Caco-2 (cell line): ENCODE data around the gene MCM3AP. TPM values are rescaled to one million over a fixed set of nuclear protein-coding genes. Genes with fewer than 3 reads are reported as not detected.

ENCODE experiments used
- BruUV-seq: library from RNA; stranded (reverse); fragments of 400-500 nt; replicated peaks from 2 replicates; lab custom pipeline; 2021; lab: Mats Ljungman, UMichigan
- CTCF ChIA-PET: fragments of 300-600 bp; sonication (Branson Sonifier 250); formaldehyde crosslinking; loops from one replicate; lab custom pipeline; 2022; ENCODE audit warnings: antibody characterized with exemption; lab: Charles Lee
- POLR2A ChIA-PET: fragments of 300-600 bp; sonication (Branson Sonifier 250); formaldehyde crosslinking; loops from one replicate; lab custom pipeline; 2022; ENCODE audit warnings: antibody characterized with exemption; lab: Charles Lee
- DNase-seq, 2 experiments: peaks; one replicate each; pipeline versions ENCODE4 v3.0.0 to v3.0.0-alpha.2; 2020 to 2022
- H3K27me3 ChIP-seq: replicated peaks from 2 replicates; pipeline ENCODE4 v1.6.0; 2011; ENCODE audit warnings: low read length; ENCODE audit not compliant: control insufficient read depth, insufficient read depth
- H3K36me3 ChIP-seq: 2 replicates; pipeline ENCODE4 v1.5.1; 2011; ENCODE audit warnings: low read length; ENCODE audit not compliant: control insufficient read depth, insufficient read depth
- H3K4me1 ChIP-seq: fragments of 250-450 bp; sonication (Bioruptor Pico); 2 replicates; pipeline ENCODE4 v1.5.1; 2020; ENCODE audit warnings: mild to moderate bottlenecking
- H3K4me3 ChIP-seq: 2 replicates; pipeline ENCODE4 v1.5.1; 2011; ENCODE audit warnings: low read depth, mild to moderate bottlenecking, control low read depth, low read length
- H3K9me3 ChIP-seq: fragments of 250-450 bp; sonication (Bioruptor Pico); 2 replicates; pipeline ENCODE4 v1.5.1; 2020; ENCODE audit warnings: mild to moderate bottlenecking, moderate library complexity
- H3K27ac Mint-ChIP-seq: one replicate; pipeline ENCODE4 v1.8.0; 2022; ENCODE audit warnings: mixed read lengths; ENCODE audit not compliant: unreplicated experiment
- H3K27me3 Mint-ChIP-seq: one replicate; pipeline ENCODE4 v1.8.0; 2022; ENCODE audit warnings: mixed read lengths; ENCODE audit not compliant: insufficient read depth, unreplicated experiment
- H3K36me3 Mint-ChIP-seq: one replicate; pipeline ENCODE4 v1.8.0; 2022; ENCODE audit warnings: mild to moderate bottlenecking, mixed read lengths; ENCODE audit not compliant: insufficient read depth, unreplicated experiment
- H3K4me1 Mint-ChIP-seq: one replicate; pipeline ENCODE4 v1.8.0; 2022; ENCODE audit warnings: low read depth, mixed read lengths; ENCODE audit not compliant: unreplicated experiment
- H3K4me3 Mint-ChIP-seq: one replicate; pipeline ENCODE4 v1.8.0; 2022; ENCODE audit warnings: mild to moderate bottlenecking, moderate library complexity, mixed read lengths; ENCODE audit not compliant: unreplicated experiment
- H3K9me3 Mint-ChIP-seq: one replicate; pipeline ENCODE4 v1.8.0; 2022; ENCODE audit warnings: mixed read lengths; ENCODE audit not compliant: unreplicated experiment
- intact Hi-C: fragments of 100-400 bp; cut with micrococcal nuclease; formaldehyde crosslinking; loops from one replicate; pipeline ENCODE4 v1.10.0; 2022; ENCODE audit not compliant: unreplicated experiment
- total RNA-seq: library from RNA; stranded (reverse); gene quantifications from 2 replicates; pipeline ENCODE4 v1.2.3, GENCODE V29; 2022
- TF ChIP-seq, protein P1 (sequence below), 2 experiments: fragments of 200-600 bp in 1 of 2; IDR thresholded peaks; 1 replicate in 1 of 2; 2 replicates in 1 of 2; pipeline versions ENCODE4 v1.5.1 to v1.8.0; 2011 to 2022; ENCODE audit warnings: antibody characterized with exemption in 1 of 2, control low read depth in 1 of 2, inconsistent platforms in 1 of 2, low read depth in 1 of 2, low read length in 1 of 2, mild to moderate bottlenecking in 1 of 2, moderate library complexity in 1 of 2; ENCODE audit not compliant: insufficient read depth in 1 of 2, severe bottlenecking in 1 of 2, unreplicated experiment in 1 of 2

Gene MCM3AP
- total RNA-seq, 1 experiment from 2014 or later, result 88.1 TPM

DNA sequence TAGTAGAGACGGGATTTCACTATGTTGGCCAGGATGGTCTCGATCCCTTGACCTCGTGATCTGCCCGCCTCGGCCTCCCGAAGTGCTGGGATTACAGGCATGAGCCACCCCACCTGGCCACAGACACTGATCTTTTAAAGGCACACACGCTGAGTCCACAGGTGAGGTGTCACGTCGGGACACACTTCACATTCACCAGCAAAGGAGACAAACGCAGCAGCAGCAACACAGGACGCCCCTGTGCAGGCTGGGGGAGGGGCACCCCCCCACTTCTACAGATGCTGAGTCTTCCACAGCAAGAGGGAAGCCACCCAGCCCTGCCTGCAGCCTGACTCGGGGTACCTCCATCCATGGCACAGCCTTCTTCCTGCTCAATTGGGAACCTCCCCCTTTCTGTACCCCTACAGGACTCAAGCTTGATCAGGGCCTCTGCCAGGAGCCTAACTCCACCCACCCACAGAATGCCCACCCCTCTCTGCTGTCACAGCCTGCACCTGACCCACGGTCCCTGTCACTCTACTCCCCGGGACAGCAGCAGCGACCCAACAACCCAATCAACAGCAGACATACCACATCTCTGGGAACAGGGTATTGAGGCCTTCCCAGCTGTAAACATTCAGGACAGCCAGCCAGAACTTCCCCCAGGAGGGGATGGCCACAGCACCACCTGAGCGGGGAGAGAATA, 66.4 kb downstream of the MCM3AP start:
- TF ChIP-seq, protein P1, sequence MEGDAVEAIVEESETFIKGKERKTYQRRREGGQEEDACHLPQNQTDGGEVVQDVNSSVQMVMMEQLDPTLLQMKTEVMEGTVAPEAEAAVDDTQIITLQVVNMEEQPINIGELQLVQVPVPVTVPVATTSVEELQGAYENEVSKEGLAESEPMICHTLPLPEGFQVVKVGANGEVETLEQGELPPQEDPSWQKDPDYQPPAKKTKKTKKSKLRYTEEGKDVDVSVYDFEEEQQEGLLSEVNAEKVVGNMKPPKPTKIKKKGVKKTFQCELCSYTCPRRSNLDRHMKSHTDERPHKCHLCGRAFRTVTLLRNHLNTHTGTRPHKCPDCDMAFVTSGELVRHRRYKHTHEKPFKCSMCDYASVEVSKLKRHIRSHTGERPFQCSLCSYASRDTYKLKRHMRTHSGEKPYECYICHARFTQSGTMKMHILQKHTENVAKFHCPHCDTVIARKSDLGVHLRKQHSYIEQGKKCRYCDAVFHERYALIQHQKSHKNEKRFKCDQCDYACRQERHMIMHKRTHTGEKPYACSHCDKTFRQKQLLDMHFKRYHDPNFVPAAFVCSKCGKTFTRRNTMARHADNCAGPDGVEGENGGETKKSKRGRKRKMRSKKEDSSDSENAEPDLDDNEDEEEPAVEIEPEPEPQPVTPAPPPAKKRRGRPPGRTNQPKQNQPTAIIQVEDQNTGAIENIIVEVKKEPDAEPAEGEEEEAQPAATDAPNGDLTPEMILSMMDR (IDR thresholded peaks at IDR 0.05; ENCODE audit: insufficient read depth in 1 of 2, low read depth in 1 of 2, low read length in 1 of 2, severe bottlenecking in 1 of 2, unreplicated experiment in 1 of 2), result no peak
- H3K4me3 ChIP-seq, result no peak overlapping the region
- intact Hi-C loops, result no loop called here
- Mint-ChIP-seq H3K4me3 (no peak overlapping the region), H3K9me3 (no peaks in the 10 kb centered on the region), H3K36me3 (peaks cover 50% of the 10 kb centered on the region), H3K27ac (no peak overlapping the region), H3K27me3 (no peaks in the 10 kb centered on the region), H3K4me1 (peaks cover 2% of the 10 kb centered on the region)
- no peaks in the 10 kb centered on the region; the same call in 1 of the 2 replicates for H3K36me3 ChIP-seq
- BruUV-seq, result no TSS peak
- POLR2A ChIA-PET, result no interaction called here
- DNase-seq, result no peak
- CTCF ChIA-PET, result no interaction called here
- no peaks in the 10 kb centered on the region for H3K27me3 ChIP-seq
- H3K9me3 ChIP-seq, result no peaks in the 10 kb centered on the region
- no peaks in the 10 kb centered on the region for H3K4me1 ChIP-seq

DNA sequence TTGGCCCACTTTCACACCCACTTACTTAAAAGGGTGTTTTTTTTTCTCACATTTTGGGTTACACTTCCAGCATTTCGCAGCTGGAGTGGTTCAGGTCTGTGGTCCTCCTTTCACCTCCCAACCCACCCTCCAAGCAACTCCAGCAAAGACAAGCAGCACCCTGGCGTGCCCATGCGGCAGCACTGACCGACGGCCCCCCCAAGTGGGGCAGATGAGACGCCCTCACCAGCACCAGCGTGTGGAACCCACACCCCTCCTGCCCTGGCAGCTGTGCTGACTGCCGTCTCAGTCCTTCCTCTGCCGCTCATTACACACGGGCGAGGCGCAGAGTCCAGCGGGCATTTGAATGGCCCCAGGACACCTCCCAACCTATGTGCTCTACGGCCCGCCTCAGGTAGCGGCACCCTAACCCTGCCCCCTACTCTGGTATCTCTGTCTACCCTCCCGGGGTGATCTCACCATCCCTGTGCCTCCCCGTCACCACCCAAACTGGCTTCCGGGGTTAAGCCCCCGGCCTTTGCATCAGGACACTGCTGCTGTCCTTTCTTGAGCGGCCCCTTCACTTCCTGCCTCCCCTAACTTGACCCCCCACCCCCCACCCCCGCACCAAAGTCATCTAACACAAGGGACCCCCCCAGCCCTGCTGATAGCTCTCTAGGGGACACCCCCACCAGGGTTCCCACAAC, 67.8 kb downstream of the MCM3AP start:
- H3K4me3 ChIP-seq, result no peak overlapping the region
- H3K9me3 Mint-ChIP-seq, result no peaks in the 10 kb centered on the region
- DNase-seq, result no peak
- no peak overlapping the region for H3K27ac Mint-ChIP-seq
- ChIA-PET POLR2A (no interaction called here), CTCF (no interaction called here)
- peaks cover 49% of the 10 kb centered on the region for H3K36me3 Mint-ChIP-seq
- no peaks in the 10 kb centered on the region for H3K9me3 ChIP-seq
- intact Hi-C loops, result no loop called here
- H3K4me1 ChIP-seq, result no peaks in the 10 kb centered on the region
- no peaks in the 10 kb centered on the region for H3K27me3 Mint-ChIP-seq
- H3K4me1 Mint-ChIP-seq, result no peaks in the 10 kb centered on the region
- TF ChIP-seq, protein P1 (IDR thresholded peaks at IDR 0.05; ENCODE audit: insufficient read depth in 1 of 2, low read depth in 1 of 2, low read length in 1 of 2, severe bottlenecking in 1 of 2, unreplicated experiment in 1 of 2), result no peak
- H3K27me3 ChIP-seq, result no peaks in the 10 kb centered on the region
- no TSS peak for BruUV-seq
- no peak overlapping the region for H3K4me3 Mint-ChIP-seq
- H3K36me3 ChIP-seq, result no peaks in the 10 kb centered on the region; the same call in 1 of the 2 replicates

DNA sequence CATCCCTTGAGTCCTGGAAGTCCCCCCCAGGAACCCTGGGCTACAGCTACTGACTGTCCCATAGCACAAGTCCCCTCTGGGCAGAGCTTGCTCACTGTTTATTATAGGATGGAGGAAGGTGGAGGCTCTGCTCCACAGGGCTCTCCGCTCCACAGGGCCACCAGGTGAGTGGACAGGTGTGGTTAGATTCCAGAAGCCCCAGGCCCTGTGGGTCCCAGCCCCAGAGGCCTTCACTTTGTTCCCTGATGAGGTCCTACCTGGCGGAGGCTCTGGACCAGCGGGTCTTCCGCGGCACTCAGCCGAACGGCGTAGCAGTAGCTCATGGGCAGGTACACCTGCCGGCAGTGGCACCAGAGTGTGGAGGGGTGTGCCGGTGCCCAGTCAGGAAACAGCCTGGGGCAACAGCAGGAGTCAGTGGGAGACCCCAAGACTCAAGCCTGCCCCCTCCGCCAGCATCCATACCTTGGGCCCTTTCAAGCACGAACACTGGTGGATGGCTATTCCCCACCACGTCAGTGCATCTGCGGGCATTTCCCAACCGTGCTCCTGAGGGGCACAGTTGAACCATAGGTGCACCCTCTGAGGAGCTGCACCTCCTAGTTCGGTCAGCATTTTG, 69.2 kb downstream of the MCM3AP start:
- Histone ChIP-seq H3K4me3 (no peak overlapping the region), H3K4me1 (no peaks in the 10 kb centered on the region), H3K36me3 (no peaks in the 10 kb centered on the region; the same call in 1 of the 2 replicates), H3K27me3 (no peaks in the 10 kb centered on the region), H3K9me3 (no peaks in the 10 kb centered on the region)
- Mint-ChIP-seq H3K36me3 (peaks cover 38% of the 10 kb centered on the region), H3K27ac (no peak overlapping the region), H3K9me3 (no peaks in the 10 kb centered on the region), H3K4me3 (no peak overlapping the region), H3K4me1 (no peaks in the 10 kb centered on the region), H3K27me3 (no peaks in the 10 kb centered on the region)
- intact Hi-C loops, result no loop called here
- BruUV-seq, result no TSS peak
- ChIA-PET CTCF (no interaction called here), POLR2A (no interaction called here)
- DNase-seq, result no peak
- TF ChIP-seq, protein P1 (IDR thresholded peaks at IDR 0.05; ENCODE audit: insufficient read depth in 1 of 2, low read depth in 1 of 2, low read length in 1 of 2, severe bottlenecking in 1 of 2, unreplicated experiment in 1 of 2), result no peak
